Measurements from ENCODE around the gene GORAB. TPM values are rescaled to one million over a fixed set of nuclear protein-coding genes. Genes with fewer than 3 reads are reported as not detected.

GORAB gene
- total and polyA plus RNA-seq, 9 of the 15 experiments (the other 6 are each of a cell fraction or from before 2014, with no cell fraction given), result 4.4 to 12.9 (median 8.9) TPM

GRCh38 chr1:170518185-170518834 lies 13.7 kb upstream of the GORAB start:
- ChIA-PET POLR2A (no interaction called here), CTCF (ENCODE audit: low intra/inter-chr PET ratio) (no interaction called here)
- 0% methylated on average over 4 of the region's 4 CpGs for WGBS (ENCODE audit: insufficient coverage, low coverage, missing lambda C conversion rate)
- Histone ChIP-seq H2AFZ (ENCODE audit: low read depth, low read length) (no peak overlapping the region), H3K79me2 (ENCODE audit: control insufficient read depth, insufficient read depth, low read length) (no peaks in the 10 kb centered on the region), H3K36me3 (ENCODE audit: control insufficient read depth, insufficient read depth, low read length) (no peaks in the 10 kb centered on the region), H3K9me3 (replicated peaks; ENCODE audit: control insufficient read depth, insufficient read depth, low read depth, low read length) (no peaks in the 10 kb centered on the region), H3K9me1 (ENCODE audit: control insufficient read depth, insufficient read depth, low read length) (no peaks in the 10 kb centered on the region), H3K4me1 (replicated peaks in 1 of 2; ENCODE audit: control insufficient read depth in 2 of 2, insufficient read depth in 2 of 2, low read length in 2 of 2) (no peaks in the 10 kb centered on the region), H3K27me3 (ENCODE audit: control insufficient read depth in 2 of 2, insufficient read depth in 2 of 2, low read length in 2 of 2) (no peaks in the 10 kb centered on the region), H3K4me3 (no peak overlapping the region), H3K27ac (ENCODE audit: extremely low read depth, low read depth, low read length) (no peak overlapping the region), H3K4me2 (ENCODE audit: insufficient read depth, low read length) (no peak overlapping the region), H3K9ac (ENCODE audit: insufficient read depth in 1 of 2, low read depth in 2 of 2, low read length in 2 of 2) (no peak overlapping the region), H4K20me1 (replicated peaks; ENCODE audit: control insufficient read depth, insufficient read depth, low read length) (no peaks in the 10 kb centered on the region)
- in situ Hi-C loops (cut with MboI), result no loop called here
- TF ChIP-seq DMBX1 (CRISPR knock-in tag; IDR thresholded peaks at IDR 0.05; ENCODE audit: borderline replicate concordance) (no peak), HIVEP1 (CRISPR knock-in tag; IDR thresholded peaks at IDR 0.05) (no peak), RB1 (IDR thresholded peaks at IDR 0.05; ENCODE audit: low read depth) (no peak), NR2C2 (CRISPR knock-in tag; IDR thresholded peaks at IDR 0.05) (no peak), NR2C2 (tag; IDR thresholded peaks at IDR 0.05) (no peak), ADNP (tag; IDR thresholded peaks at IDR 0.05) (no peak), ZNF277 (CRISPR knock-in tag; IDR thresholded peaks at IDR 0.05; ENCODE audit: borderline replicate concordance) (no peak), SAFB2 (IDR thresholded peaks at IDR 0.05; ENCODE audit: borderline replicate concordance, low read depth, low read length, severe bottlenecking) (no peak), JUND (IDR thresholded peaks at IDR 0.05; ENCODE audit: borderline replicate concordance, low read depth, low read length) (no peak), JUND (tag; IDR thresholded peaks at IDR 0.05; ENCODE audit: borderline replicate concordance, low read depth, low read length) (no peak), ZNF282 (CRISPR knock-in tag; IDR thresholded peaks at IDR 0.05) (no peak), PTTG1 (tag; IDR thresholded peaks at IDR 0.05; ENCODE audit: low read depth) (no peak)
- intact Hi-C loops (cut with micrococcal nuclease), result no loop called here
- FAIRE-seq (no peak), ATAC-seq (no peak), DNase-seq (ENCODE audit: extremely low read depth in 1 of 4, low spot score in 3 of 4) (no peak)
- BruUV-seq (replicated peaks), result no TSS peak

Measured in K562 (cell line).